GM21447 (cell line): ENCODE measurements around the gene CRY1.

Source experiments
- ATAC-seq: cut with Tn5 transposase; IDR thresholded peaks from one replicate; pipeline ENCODE4 v1.9.1; 2021; ENCODE audit not compliant: unreplicated experiment

CRY1 gene

DNA sequence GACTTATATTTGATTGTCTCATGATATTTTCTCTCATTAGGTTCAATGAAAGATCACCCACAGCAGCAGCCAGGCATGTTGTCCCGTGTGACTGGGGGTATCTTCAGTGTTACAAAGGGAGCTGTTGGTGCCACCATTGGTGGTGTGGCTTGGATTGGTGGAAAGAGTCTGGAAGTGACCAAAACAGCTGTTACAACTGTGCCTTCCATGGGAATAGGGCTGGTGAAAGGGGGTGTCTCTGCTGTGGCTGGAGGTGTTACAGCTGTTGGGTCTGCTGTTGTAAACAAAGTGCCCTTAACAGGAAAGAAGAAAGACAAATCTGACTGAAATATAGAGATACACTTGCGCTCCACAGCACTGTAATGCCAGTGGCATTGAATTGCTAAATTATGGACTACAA lies 122.3 kb downstream of the CRY1 start:
- ATAC-seq = no peak

GRCh38 chr12:106964526-106964925 lies 128.8 kb downstream of the CRY1 start:
- ATAC-seq = no peak

DNA sequence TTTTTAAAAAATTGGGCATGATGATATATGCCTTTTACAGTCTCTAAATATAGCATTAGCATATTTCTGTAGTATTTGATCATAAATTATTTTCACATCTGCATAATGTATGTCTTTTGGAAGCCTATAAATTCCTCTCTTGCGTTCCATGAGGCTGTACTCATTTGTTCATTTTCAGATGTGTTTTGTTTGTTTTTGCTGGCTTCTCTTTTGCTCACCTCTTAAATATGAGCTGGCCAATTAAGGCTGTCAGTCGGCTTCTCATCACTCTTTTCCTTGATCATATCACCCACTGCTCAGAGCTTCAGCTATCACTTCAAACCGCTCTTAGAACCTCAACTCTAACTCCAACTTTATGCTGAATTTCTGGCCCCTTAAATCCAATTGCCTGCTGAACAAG lies 131.1 kb downstream of the CRY1 start:
- ATAC-seq = no peak

DNA sequence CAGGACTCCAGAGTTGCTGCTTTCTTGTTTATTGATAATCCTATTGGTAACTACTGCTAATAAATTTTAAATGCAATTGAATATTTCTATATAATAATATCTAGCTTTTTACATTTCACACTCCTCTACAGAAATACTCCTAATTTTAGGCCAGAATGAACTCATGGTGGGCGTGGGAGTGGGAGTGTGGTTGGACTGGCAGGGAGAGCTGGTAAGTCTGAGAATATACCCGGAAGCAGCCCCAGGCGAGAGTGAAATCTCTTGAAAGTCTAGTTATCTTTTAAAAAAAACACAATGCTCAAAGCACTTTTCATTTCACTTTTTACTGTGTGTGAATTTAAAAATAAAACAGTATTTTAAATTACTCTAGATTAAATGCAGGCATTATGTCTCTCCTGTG lies 132.9 kb downstream of the CRY1 start:
- no peak for ATAC-seq

DNA sequence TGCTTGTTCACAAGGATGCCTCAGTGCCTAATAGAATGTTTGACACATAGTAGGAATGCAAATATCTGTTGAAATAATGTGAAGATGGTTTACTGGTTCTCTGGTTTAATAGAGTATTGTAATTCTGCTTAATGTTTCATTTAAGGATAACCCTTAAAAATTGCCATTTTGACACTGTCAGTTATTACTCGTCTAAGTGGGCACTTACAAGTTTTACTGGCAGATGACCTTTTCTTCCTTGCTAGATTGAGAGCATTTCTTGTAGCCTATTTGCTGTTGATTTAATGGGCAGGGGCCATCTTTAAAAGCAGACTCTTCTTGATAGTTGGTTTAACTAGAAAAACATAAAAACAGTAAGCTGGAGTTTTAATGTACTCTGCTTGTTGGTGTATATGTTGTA lies 135.8 kb downstream of the CRY1 start:
- no peak for ATAC-seq

DNA sequence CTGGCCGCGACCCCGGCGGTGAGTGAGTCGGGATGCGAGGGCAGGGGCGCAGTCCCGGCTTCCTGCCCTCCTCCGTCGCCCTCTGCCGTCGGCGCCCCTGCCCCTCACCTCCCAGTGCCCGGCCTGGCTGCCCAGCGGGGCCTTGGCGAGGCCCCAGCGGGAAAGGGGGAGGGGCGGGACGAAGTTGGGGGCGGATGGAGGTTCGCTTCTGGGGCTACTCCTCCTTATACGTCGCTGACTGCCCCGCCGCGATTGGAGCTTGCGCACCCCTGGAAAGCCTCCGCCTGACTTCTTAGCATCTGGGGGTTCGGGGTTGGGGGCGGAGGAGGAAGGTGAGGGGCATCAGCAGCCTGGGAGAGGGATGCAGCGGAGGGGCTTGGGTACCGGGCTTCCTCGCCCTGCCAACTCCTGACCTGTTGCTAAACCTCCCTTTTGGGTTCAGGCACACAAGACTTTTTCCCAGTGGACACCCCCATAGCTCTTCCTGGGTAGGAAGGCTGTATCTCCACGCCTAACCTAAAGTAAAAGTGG lies 137.2 kb downstream of the CRY1 start:
- peak; percentile 39 for ATAC-seq

- ATAC-seq = peak; percentile 65
These were observed 137.8 kb downstream of the CRY1 start, which contains the start of gene TMEM263 for GRCh38 chr12:106955377-106956047. TSS of gene TMEM263 (plus strand) at chr12:106955907. CDS start at chr12:106967117, 11,210 bp downstream.

- ATAC-seq = no peak
These were observed 138.6 kb downstream of the CRY1 start for GRCh38 chr12:106954462-106955376.

DNA sequence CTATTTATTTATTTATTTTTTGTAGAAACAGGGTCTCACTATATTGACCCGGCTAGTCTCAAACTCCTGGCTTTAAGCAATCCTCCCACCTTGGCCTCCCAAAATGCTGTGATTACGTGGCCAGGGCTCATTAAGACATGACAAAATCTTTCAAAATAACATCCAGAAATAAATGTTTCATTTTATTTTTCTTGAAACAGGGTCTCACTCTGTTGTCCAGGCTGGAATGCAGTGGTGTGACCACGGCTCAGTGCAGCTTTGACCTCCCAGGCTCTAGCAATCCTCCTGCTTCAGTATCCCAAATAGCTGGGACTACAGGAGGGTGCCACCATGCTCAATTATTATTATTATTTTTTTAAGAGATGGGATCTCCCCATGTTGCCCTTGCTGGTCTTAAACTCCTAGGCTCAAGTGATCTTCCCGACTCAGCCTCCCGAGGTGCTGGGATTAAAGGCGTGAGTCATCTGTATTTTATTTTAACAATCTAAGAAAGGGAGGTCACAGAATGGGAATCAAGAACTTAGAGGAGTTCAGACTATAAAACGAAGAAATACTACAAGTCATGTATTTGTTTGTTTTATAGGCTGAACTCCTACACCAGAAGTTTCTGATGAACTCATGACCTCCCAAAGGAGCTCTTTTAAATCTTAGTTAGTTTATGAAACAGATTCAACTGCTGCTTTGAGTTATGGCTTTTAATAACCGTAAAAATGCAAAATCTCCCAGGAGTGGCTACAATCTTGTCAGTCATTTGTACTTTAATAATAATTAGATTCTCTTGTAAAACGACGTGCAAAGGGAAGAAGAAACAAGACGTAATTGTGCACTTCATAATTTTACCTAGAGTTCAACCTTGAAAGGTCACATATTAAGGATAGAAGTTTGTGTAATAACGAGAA lies 139.7 kb downstream of the CRY1 start:
- no peak for ATAC-seq

DNA sequence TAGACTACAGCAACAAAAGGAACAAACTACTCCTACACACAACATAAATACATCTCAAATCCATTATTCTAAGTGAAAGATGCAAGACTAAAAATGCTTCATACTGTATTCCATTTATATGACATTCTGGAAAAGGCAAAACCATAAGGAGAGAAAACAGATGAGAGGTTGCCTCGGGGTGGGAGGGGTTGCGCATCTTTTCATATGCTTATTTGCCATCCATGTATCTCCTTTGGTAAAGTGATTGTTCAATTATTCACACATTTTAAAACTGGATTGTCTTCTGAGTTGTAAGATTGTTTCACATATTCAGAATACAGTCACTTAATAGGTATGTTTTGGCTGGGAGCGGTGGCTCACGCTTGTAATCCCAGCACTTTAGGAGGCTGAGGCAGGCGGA lies 142.8 kb downstream of the CRY1 start:
- no peak for ATAC-seq

DNA sequence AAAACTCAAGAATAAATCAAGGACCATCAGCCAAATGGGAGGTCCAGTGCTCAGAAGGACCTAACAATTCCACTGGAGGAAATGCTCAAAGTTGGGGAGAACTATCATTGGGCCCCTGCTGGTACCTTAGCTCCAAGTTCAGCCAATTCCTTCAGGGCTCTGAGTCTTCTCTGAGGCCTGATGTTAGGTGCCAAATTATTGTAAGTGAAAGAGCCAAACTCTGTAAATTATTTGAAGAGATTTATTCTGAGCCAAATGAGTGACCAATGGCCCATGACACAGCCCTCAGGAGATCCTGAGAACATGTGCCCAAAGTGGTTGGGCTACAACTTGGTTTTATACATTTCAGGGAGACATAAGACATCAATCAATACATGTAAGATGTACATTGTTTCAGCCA lies 145.9 kb downstream of the CRY1 start:
- no peak for ATAC-seq

GRCh38 chr12:106945261-106945851 lies 148.0 kb downstream of the CRY1 start:
- ATAC-seq = no peak

DNA sequence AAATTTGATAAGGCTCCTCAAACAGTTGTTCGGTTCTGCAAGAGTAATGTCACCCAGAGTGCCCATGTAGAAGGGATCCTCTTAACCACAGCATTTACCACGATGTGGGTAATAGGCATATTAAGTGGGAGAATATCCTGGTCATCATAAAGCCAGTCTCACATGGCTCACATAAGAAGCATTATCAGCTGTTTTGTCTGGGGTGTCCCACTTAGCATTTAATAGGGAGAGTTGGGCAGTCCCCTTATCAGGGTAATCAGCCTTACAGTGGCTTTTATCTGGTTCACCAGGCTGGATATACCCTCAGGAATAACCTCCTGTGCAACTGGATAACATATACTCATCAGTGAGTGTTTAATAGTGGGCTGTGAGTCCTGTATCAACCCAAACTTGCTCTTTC lies 150.6 kb downstream of the CRY1 start:
- ATAC-seq = no peak

- ATAC-seq = no peak
These were observed 151.7 kb downstream of the CRY1 start for GRCh38 chr12:106941481-106942156.
